CD4-positive, alpha-beta T cell treated with Interleukin-6 at 100 ng/mL for 8 hours (primary cell): ENCODE measurements around the gene SORCS2.

Experiments
- DNase-seq: peaks from one replicate; pipeline ENCODE4 v3.0.0-alpha.2; 2020; ENCODE audit warnings: mixed read lengths, low spot score

Gene SORCS2

GRCh38 chr4:7415927-7416686 lies 223.8 kb downstream of the SORCS2 start:
- DNase-seq = no peak

- DNase-seq = no peak
Observed at GRCh38 chr4:7416745-7417432, 224.6 kb downstream of the SORCS2 start.

- DNase-seq = no peak
Observed at GRCh38 chr4:7417639-7418038, 225.3 kb downstream of the SORCS2 start.

GRCh38 chr4:7418131-7418943 lies 226.0 kb downstream of the SORCS2 start:
- DNase-seq = no peak

GRCh38 chr4:7419961-7420660 lies 227.8 kb downstream of the SORCS2 start:
- DNase-seq = no peak

GRCh38 chr4:7420661-7421040 lies 228.3 kb downstream of the SORCS2 start:
- no peak for DNase-seq

GRCh38 chr4:7421356-7422150 lies 229.2 kb downstream of the SORCS2 start:
- DNase-seq = no peak

GRCh38 chr4:7422151-7422897 lies 230.0 kb downstream of the SORCS2 start:
- DNase-seq = no peak

GRCh38 chr4:7422898-7423180 lies 230.5 kb downstream of the SORCS2 start:
- DNase-seq = no peak

GRCh38 chr4:7423391-7423790 lies 231.1 kb downstream of the SORCS2 start:
- no peak for DNase-seq

GRCh38 chr4:7423801-7424552 lies 231.6 kb downstream of the SORCS2 start:
- DNase-seq = no peak

- DNase-seq = no peak
Observed at GRCh38 chr4:7424553-7425111, 232.3 kb downstream of the SORCS2 start.

GRCh38 chr4:7425124-7425523 lies 232.8 kb downstream of the SORCS2 start:
- DNase-seq = no peak

GRCh38 chr4:7425591-7426468 lies 233.5 kb downstream of the SORCS2 start:
- DNase-seq = no peak

- DNase-seq = no peak
Observed at GRCh38 chr4:7426525-7427171, 234.3 kb downstream of the SORCS2 start.

- no peak for DNase-seq
Observed at GRCh38 chr4:7427361-7427760, 235.0 kb downstream of the SORCS2 start.

- DNase-seq = no peak
Observed at GRCh38 chr4:7427831-7428260, 235.5 kb downstream of the SORCS2 start.
